GM23248 (cell line): Measurements from ENCODE around the gene STRN4. TPM values are rescaled to one million over a fixed set of nuclear protein-coding genes. Genes with fewer than 3 reads are reported as not detected.

Experiments
- DNase-seq: peaks from one replicate; pipeline ENCODE4 v3.0.0-alpha.2; 2015
- H2AFZ ChIP-seq: fragments of 200-600 bp; sonication (generic); 2 replicates; pipeline ENCODE4 v1.6.1; 2016; ENCODE audit warnings: antibody characterized with exemption
- H3F3A ChIP-seq: fragments of 200-600 bp; sonication (generic); 2 replicates; pipeline ENCODE4 v1.6.1; 2016; ENCODE audit warnings: mild to moderate bottlenecking, antibody characterized with exemption, mixed run types; ENCODE audit not compliant: insufficient read depth
- H3K27ac ChIP-seq: fragments of 200-600 bp; sonication (generic); 2 replicates; pipeline ENCODE4 v1.5.1; 2016; ENCODE audit warnings: mild to moderate bottlenecking
- H3K27me3 ChIP-seq: fragments of 200-600 bp; sonication (generic); replicated peaks from 2 replicates; pipeline ENCODE4 v1.6.1; 2016; ENCODE audit warnings: mild to moderate bottlenecking; ENCODE audit not compliant: insufficient read depth
- H3K36me3 ChIP-seq: fragments of 200-600 bp; sonication (generic); 2 replicates; pipeline ENCODE4 v1.6.1; 2016; ENCODE audit warnings: low read depth, mild to moderate bottlenecking
- H3K4me1 ChIP-seq: fragments of 200-600 bp; sonication (generic); 2 replicates; pipeline ENCODE4 v1.6.1; 2016; ENCODE audit warnings: mild to moderate bottlenecking; ENCODE audit not compliant: insufficient read depth
- H3K4me2 ChIP-seq: fragments of 200-600 bp; sonication (generic); one replicate; pipeline ENCODE4 v1.6.1; 2016; ENCODE audit warnings: mild to moderate bottlenecking; ENCODE audit not compliant: unreplicated experiment
- H3K4me3 ChIP-seq: fragments of 200-600 bp; sonication (generic); 2 replicates; pipeline ENCODE4 v1.5.1; 2016; ENCODE audit warnings: mild to moderate bottlenecking
- H3K79me2 ChIP-seq: fragments of 200-600 bp; sonication (generic); 2 replicates; pipeline ENCODE4 v1.6.1; 2016; ENCODE audit warnings: mild to moderate bottlenecking; ENCODE audit not compliant: insufficient read depth
- H3K9ac ChIP-seq: fragments of 200-600 bp; sonication (generic); 2 replicates; pipeline ENCODE4 v1.6.1; 2016; ENCODE audit warnings: mild to moderate bottlenecking
- H3K9me2 ChIP-seq: fragments of 200-600 bp; sonication (generic); 2 replicates; pipeline ENCODE4 v1.6.1; 2016; ENCODE audit warnings: mixed run types, mild to moderate bottlenecking, moderate library complexity; ENCODE audit not compliant: insufficient read depth
- H3K9me3 ChIP-seq: fragments of 200-600 bp; sonication (generic); one replicate; pipeline ENCODE4 v1.6.1; 2017; ENCODE audit warnings: low read depth
- H4K20me1 ChIP-seq: fragments of 200-600 bp; sonication (generic); 2 replicates; pipeline ENCODE4 v1.6.0; 2016; ENCODE audit not compliant: insufficient read depth
- EZH2 ChIP-seq: fragments of 200-600 bp; sonication (generic); IDR thresholded peaks from 2 replicates; pipeline ENCODE4 v1.6.1; 2018; ENCODE audit warnings: antibody characterized with exemption, mild to moderate bottlenecking; ENCODE audit not compliant: insufficient read depth, poor library complexity, severe bottlenecking
- EZH2phosphoT487 ChIP-seq: fragments of 200-600 bp; sonication (generic); IDR thresholded peaks from 2 replicates; pipeline ENCODE4 v1.6.1; 2018; ENCODE audit warnings: antibody characterized with exemption, moderate library complexity, mild to moderate bottlenecking, low read depth; ENCODE audit not compliant: insufficient read depth
- WGBS, 2 experiments: methylation state at CpG; one replicate each; pipeline ENCODE4 v1.1.6; 2015 to 2017; ENCODE audit warnings: low lambda C conversion rate in 2 of 2, low coverage in 1 of 2; ENCODE audit errors: missing lambda C conversion rate in 2 of 2; 5-methylcytosine and 5-hydroxymethylcytosine counted together
- in situ Hi-C: fragments of 300-500 bp; cut with MboI; formaldehyde crosslinking; loops from 2 replicates; pipeline ENCODE4 v1.15.0; 2020
- polyA plus RNA-seq: library from polyadenylated mRNA; unstranded; fragments of >200 nt; fragmentation: Nextera tagmentation; extraction: Ambion mirVana; gene quantifications from 2 replicates; pipeline ENCODE4 v1.2.1, GENCODE V29; 2016
- total RNA-seq: library from RNA; depleted of rRNA; stranded (reverse); fragments of >200 nt; shearing (Covaris generic); gene quantifications from 2 replicates; pipeline ENCODE4 v1.2.3, GENCODE V29; 2014

The STRN4 gene
- total and polyA plus RNA-seq, 2 experiments from 2014 or later, result 45.9 to 75.7 TPM

DNA sequence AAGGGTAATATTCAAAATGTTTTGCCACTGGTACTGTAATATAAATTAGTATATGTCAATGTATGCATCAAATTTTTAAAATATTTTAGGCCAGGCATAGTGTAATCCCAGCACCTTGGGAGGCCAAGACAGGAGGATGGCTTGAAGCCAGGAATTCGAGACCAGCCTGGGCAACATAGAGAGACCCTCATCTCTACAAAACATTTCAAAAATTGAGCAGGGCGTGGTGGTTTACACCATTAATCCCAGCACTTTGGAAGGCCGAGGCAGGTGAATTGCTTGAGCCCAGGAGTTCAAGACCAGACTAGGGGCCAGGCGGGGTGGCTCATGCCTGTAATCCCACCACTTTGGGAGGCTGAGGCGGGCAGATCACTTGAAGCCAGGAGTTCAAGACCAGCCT is 14.1 kb upstream of the STRN4 start:
- Histone ChIP-seq H3K4me3 (no peak overlapping the region), H3K27me3 (no peaks in the 10 kb centered on the region), H3K27ac (peak overlapping the region; percentile 93), H3K9me3 (no peaks in the 10 kb centered on the region), H3K9ac (peak overlapping the region; percentile 71), H2AFZ (no peak overlapping the region), H3K36me3 (no peaks in the 10 kb centered on the region), H3F3A (peaks cover 31% of the 10 kb centered on the region), H3K4me1 (peaks cover 25% of the 10 kb centered on the region), H3K9me2 (no peaks in the 10 kb centered on the region), H3K79me2 (no peaks in the 10 kb centered on the region), H4K20me1 (no peaks in the 10 kb centered on the region), H3K4me2 (no peak overlapping the region)
- DNase-seq, result no peak
- TF ChIP-seq EZH2phosphoT487 (no peak), EZH2 (no peak)
- in situ Hi-C loops, result no loop called here
- WGBS, 2 experiments, result 98 to 99% methylated on average over 4 to 5 of the region's 5 CpGs

DNA sequence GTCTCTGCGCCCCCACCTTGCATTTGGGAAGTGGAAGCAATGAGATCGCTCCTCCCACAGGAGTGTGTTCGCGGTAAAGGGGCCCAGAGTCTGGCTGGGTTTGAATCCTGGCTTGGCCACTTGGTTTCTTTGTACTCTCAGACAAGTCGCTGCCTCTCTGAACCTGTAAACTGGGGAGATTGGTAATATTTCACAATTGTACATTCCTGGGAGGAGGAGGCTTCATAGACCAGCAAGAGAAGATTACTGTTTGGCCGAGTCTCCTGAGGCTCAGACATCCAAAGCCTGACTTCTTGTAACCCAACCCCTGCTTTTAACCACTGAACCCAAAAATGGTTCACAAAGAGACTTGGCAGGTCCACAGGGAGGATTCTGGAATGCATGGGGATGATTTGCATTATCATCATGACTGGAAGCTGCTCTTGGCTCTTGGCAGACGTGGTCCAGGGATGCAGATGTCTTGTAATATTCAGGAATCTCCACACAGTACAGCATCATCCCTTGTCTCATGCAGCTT is 13.6 kb upstream of the STRN4 start:
- Histone ChIP-seq H3K4me3 (no peak overlapping the region), H3F3A (peaks cover 31% of the 10 kb centered on the region), H3K36me3 (no peaks in the 10 kb centered on the region), H3K4me2 (peak overlapping the region; percentile 71), H3K9me2 (no peaks in the 10 kb centered on the region), H3K27ac (peak overlapping the region; percentile 93), H2AFZ (no peak overlapping the region), H3K27me3 (no peaks in the 10 kb centered on the region), H4K20me1 (no peaks in the 10 kb centered on the region), H3K9ac (peak overlapping the region; percentile 71), H3K9me3 (no peaks in the 10 kb centered on the region), H3K4me1 (peaks cover 28% of the 10 kb centered on the region), H3K79me2 (no peaks in the 10 kb centered on the region)
- peak; percentile 98 for DNase-seq
- no peak for TF ChIP-seq EZH2phosphoT487
- no peak for TF ChIP-seq EZH2
- 22 to 30% methylated on average over 7 of the region's 7 CpGs for WGBS, 2 experiments
- in situ Hi-C loops, result loop anchor here (10.0 kb wide), 1 partner anchor 235 kb away; no protein-coding TSS in a partner anchor

DNA sequence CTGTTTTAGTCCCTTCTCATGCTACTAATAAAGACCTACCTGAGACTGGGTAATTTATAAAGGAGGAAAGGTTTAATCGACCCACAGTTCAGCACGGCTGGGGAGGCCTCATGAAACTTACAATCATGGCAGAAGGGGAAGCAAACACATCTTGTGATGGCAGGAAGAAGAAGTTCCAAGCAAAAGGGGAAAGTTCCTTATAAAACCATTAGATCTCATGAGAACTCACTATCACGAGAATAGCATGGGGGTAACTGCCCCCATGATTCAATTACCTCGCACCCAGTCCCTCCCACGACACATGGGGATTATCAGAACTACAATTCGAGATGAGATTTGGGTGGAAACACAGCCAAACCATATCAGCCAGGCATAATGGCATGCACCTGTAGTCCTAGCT is 13.0 kb upstream of the STRN4 start:
- no peaks in the 10 kb centered on the region for H3K9me3 ChIP-seq
- no peak overlapping the region for H2AFZ ChIP-seq
- TF ChIP-seq EZH2 (no peak), EZH2phosphoT487 (no peak)
- in situ Hi-C loops, result loop anchor here (10.0 kb wide), 1 partner anchor 236 kb away; no protein-coding TSS in a partner anchor
- H3K4me1 ChIP-seq, result peaks cover 29% of the 10 kb centered on the region
- H3K4me2 ChIP-seq, result peak overlapping the region; percentile 71
- H3K4me3 ChIP-seq, result no peak overlapping the region
- no peak for DNase-seq
- no peaks in the 10 kb centered on the region for H3K36me3 ChIP-seq
- 89 to 92% methylated on average over 6 of the region's 6 CpGs for WGBS, 2 experiments
- peaks cover 31% of the 10 kb centered on the region for H3F3A ChIP-seq
- no peaks in the 10 kb centered on the region for H3K9me2 ChIP-seq
- H3K79me2 ChIP-seq, result no peaks in the 10 kb centered on the region
- H3K27me3 ChIP-seq, result no peaks in the 10 kb centered on the region
- peak overlapping the region; percentile 70 for H3K9ac ChIP-seq
- no peaks in the 10 kb centered on the region for H4K20me1 ChIP-seq
- H3K27ac ChIP-seq, result peak overlapping the region; percentile 93

DNA sequence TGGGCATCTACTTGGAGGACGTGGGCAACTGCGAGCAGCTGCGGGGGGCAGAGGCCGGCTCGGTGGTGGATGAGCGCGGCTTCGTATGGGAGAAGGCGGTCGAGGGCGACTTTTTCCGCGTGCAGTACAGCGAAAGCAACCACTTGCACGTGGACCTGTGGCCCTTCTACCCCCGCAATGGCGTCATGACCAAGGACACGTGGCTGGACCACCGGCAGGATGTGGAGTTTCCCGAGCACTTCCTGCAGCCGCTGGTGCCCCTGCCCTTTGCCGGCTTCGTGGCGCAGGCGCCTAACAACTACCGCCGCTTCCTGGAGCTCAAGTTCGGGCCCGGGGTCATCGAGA is 10.3 kb upstream of the STRN4 start:
- Histone ChIP-seq H3K4me2 (no peak overlapping the region), H3K4me1 (peaks cover 28% of the 10 kb centered on the region), H3K9me3 (no peaks in the 10 kb centered on the region), H3K36me3 (no peaks in the 10 kb centered on the region), H3K9ac (no peak overlapping the region), H3F3A (peaks cover 29% of the 10 kb centered on the region), H3K9me2 (no peaks in the 10 kb centered on the region), H3K79me2 (no peaks in the 10 kb centered on the region), H3K27me3 (no peaks in the 10 kb centered on the region), H3K4me3 (no peak overlapping the region), H4K20me1 (no peaks in the 10 kb centered on the region), H3K27ac (no peak overlapping the region), H2AFZ (no peak overlapping the region)
- no peak for DNase-seq
- TF ChIP-seq EZH2phosphoT487, result no peak
- TF ChIP-seq EZH2, result no peak
- in situ Hi-C loops, result loop anchor here (10.0 kb wide), 1 partner anchor 238 kb away; no protein-coding TSS in a partner anchor
- WGBS, 2 experiments, result 92% methylated on average over 16 to 30 of the region's 30 CpGs
